Heart right ventricle (tissue), 16 donors: Measurements from ENCODE around the gene NHSL2. TPM values are rescaled to one million over a fixed set of nuclear protein-coding genes. Genes with fewer than 3 reads are reported as not detected.
A peak's percentile ranks its signal among the peaks of the same experiment; 100 is the strongest.

Experiments used
- ATAC-seq, 8 donors: fragments of 200-7000 bp; cut with Tn5 transposase; one replicate each; pipeline ENCODE4 v1.9.1; 2020; ENCODE audit warnings: mild to moderate bottlenecking in 8 of 8, moderate library complexity in 8 of 8, moderate number of reproducible peaks in 1 of 8
- DNase-seq, 2 donors: peaks; one replicate each; pipeline ENCODE4 v3.0.0-alpha.2; 2020
- H3K27ac ChIP-seq, 10 donors: fragments of 200-600 bp; sonication (generic) in 2 of 10; one replicate each; pipeline versions ENCODE4 v1.5.0 to v1.8.0; 2020 to 2022; ENCODE audit warnings: mild to moderate bottlenecking in 3 of 10
- H3K27me3 ChIP-seq, 7 donors: fragments of 200-600 bp; one replicate each; pipeline ENCODE4 v1.8.0; 2021 to 2022; ENCODE audit warnings: mild to moderate bottlenecking in 2 of 7
- H3K36me3 ChIP-seq, 9 donors: fragments of 200-600 bp; sonication (generic) in 1 of 9; one replicate each; pipeline versions ENCODE4 v1.5.0 to v1.8.0; 2020 to 2022; ENCODE audit warnings: mild to moderate bottlenecking in 2 of 9
- H3K4me1 ChIP-seq, 9 donors: fragments of 200-600 bp; sonication (generic) in 1 of 9; one replicate each; pipeline versions ENCODE4 v1.5.0 to v1.8.0; 2020 to 2022; ENCODE audit warnings: mild to moderate bottlenecking in 4 of 9
- H3K4me3 ChIP-seq, 10 donors: fragments of 200-600 bp; sonication (generic) in 2 of 10; one replicate each; pipeline versions ENCODE4 v1.5.0 to v1.8.0; 2020 to 2022; ENCODE audit warnings: mild to moderate bottlenecking in 7 of 10, moderate library complexity in 2 of 10
- H3K9me3 ChIP-seq, 11 donors: fragments of 200-600 bp in 10 of 11; sonication (generic) in 2 of 11; one replicate each; pipeline versions ENCODE4 v1.5.0 to v1.8.0; 2013 to 2022; ENCODE audit warnings: mild to moderate bottlenecking in 2 of 11, control low read depth in 1 of 11, moderate library complexity in 1 of 11
- WGBS, 2 donors: extraction: QIAGEN DNeasy Blood & Tissue Kit; methylation state at CpG; one replicate each; pipeline ENCODE4 v1.1.7; 2013; ENCODE audit warnings: inconsistent platforms in 1 of 2; 5-methylcytosine and 5-hydroxymethylcytosine counted together
- intact Hi-C, 10 donors: fragments of 100-400 bp; cut with DNase I; formaldehyde crosslinking; loops; one replicate each; pipeline versions ENCODE4 v1.11.1 to v1.14.2; 2022
- polyA plus RNA-seq, 2 donors: library from polyadenylated mRNA; stranded (reverse); fragments of 200-250 nt; gene quantifications; one replicate each; pipeline ENCODE4 v1.2.3, GENCODE V29; 2013
- total RNA-seq, 10 donors: library from RNA; stranded (reverse); fragmentation: NEBNext Ultra II Directional in 3 of 10; extraction: Animal tissue kit (Norgen Biotek cat#: 25700) in 3 of 10; gene quantifications; one replicate each; pipeline versions ENCODE4 v1.2.1 to v1.2.4, GENCODE V29; 2021 to 2023
- TF ChIP-seq, protein P1 (sequence below), 9 donors: fragments of 200-600 bp; sonication (generic) in 2 of 9; IDR thresholded peaks; one replicate each; pipeline versions ENCODE4 v1.5.0 to v1.8.0; 2021 to 2022; ENCODE audit warnings: antibody characterized with exemption in 9 of 9, mild to moderate bottlenecking in 5 of 9, moderate library complexity in 1 of 9
- donor health status: Arrhythmogenic right ventricular cardiomyopathy.
- donor health status: ischemic (EF 13 %, LVEDD 7.1; RV severe dilation, severe dysfunction).
- donor health status: healthy with polysubstance abuse.
- donor health status: DM: no; HTN: yes; CAD: no.
- donor health status: DM: no; HTN: no; CAD: no.
- donor health status: ischemic (EF 25% LVEDD 6.9; RV normal size, moderate dysfunction).
- donor health status: ischemic (EF 25% LVEDD 5.7; RV mildly dilated, moderate dysfunction).
- donor health status: healthy.
- donor health status: DM: yes; HTN: yes; CAD: no.
- donor health status: Ischemic cardiomyopathy.
- donor health status: ischemic (EF 35%, LVEDD 5.7; RV mildly dilated, moderate dysfunction).
- donor health status: nonischemic (EF 11% LVEDD 7.7; RV severe dilation, severe dysfunction).
- donor health status: DM: yes; HTN: yes; CAD: no.
- donor health status: PGD.
- donor health status: ischemic (EF 29% LVEDD 5.4; RV normal size, mild dysfunction).
- donor health status: nonischemic (EF 23%, LVEDD 6.1; RV moderate dilation, normal function).

The NHSL2 gene
- total and polyA plus RNA-seq, 12 donors: 0.86 to 8.4 (median 6.2) TPM

DNA sequence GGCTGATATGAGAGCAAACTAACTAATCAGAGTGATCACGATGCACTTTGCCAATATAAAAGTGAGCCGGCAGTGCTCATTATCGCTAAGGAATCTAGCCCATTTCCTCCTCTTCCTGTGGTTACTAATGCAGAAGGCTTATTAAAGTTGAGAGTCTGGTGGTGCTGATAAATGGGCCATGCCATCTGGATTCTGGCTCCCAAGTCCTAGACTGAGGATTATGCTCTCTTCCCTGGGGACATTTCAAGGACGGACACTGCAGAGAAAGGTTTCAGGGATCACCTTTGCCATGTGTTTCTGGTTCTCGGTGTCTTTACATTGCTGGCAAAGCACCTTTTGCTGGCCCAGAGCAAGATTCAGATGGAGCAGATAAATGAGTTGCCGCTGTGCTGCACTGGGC lies 135.8 kb downstream of the NHSL2 start:
- intact Hi-C loops: no loop called here
- Histone ChIP-seq H3K9me3 (no peaks in the 10 kb centered on the region), H3K27ac (peak overlapping the region in 1 of 10 donors; percentile 43), H3K36me3 (no peaks in the 10 kb centered on the region), H3K4me3 (no peak overlapping the region), H3K27me3 (peaks cover 0 to 40% (median 0%) of the 10 kb centered on the region in 7 donors), H3K4me1 (peaks cover 0 to 38% (median 13%) of the 10 kb centered on the region in 9 donors)
- DNase-seq: no peak
- 48 to 59% methylated on average over 6 of the region's 6 CpGs for WGBS, 2 donors
- TF ChIP-seq, protein P1, sequence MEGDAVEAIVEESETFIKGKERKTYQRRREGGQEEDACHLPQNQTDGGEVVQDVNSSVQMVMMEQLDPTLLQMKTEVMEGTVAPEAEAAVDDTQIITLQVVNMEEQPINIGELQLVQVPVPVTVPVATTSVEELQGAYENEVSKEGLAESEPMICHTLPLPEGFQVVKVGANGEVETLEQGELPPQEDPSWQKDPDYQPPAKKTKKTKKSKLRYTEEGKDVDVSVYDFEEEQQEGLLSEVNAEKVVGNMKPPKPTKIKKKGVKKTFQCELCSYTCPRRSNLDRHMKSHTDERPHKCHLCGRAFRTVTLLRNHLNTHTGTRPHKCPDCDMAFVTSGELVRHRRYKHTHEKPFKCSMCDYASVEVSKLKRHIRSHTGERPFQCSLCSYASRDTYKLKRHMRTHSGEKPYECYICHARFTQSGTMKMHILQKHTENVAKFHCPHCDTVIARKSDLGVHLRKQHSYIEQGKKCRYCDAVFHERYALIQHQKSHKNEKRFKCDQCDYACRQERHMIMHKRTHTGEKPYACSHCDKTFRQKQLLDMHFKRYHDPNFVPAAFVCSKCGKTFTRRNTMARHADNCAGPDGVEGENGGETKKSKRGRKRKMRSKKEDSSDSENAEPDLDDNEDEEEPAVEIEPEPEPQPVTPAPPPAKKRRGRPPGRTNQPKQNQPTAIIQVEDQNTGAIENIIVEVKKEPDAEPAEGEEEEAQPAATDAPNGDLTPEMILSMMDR (IDR thresholded peaks at IDR 0.05): no peak
- peak in 1 of 8 donors; percentile 18 for ATAC-seq

DNA sequence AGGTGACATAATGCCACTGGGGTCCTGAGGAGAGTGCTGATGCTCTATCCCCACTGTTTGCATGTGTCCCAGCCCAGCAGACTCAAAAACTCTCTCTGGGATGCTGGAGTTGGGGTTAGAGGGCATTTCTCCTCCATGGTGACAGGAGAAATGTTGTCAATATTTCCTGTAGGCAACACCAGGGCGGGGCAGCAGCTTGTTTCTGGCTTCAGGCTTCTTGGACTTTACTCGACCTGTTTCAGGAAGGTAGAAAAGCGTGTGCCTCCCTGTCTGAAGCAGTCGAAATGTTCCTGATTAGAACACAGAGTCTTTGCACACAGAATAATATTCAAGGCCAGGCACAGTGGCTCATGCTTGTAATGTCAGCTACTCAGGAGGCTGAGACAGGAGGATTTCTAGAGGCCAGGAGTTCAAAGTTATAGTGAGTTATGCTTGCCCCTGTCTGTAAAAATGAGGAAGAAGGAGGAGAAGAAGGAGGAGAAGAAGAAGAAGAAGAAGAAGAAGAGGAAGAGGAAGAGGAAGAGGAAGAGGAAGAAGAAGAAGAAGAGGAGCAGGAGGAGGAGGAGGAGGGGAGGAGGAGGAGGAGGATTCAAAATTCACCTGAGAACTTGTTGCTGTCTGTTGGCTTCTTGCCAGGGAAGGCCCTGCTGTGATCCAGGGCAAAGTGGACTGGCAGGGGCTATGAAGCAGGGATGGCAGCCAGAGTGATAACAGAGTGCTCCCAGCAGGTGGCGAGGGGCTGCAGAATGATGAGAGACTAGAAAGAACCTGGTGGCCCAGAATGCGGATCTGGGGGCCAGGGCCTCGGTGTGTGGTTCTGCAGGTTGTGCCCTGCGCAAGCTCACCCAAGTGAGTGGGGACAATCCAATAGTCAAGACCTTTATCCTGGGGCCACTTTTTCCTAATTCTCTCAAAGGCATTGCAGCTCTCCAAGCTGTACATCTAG lies 138.1 kb downstream of the NHSL2 start:
- H3K27me3 ChIP-seq: peaks cover 0 to 37% (median 0%) of the 10 kb centered on the region in 7 donors
- TF ChIP-seq, protein P1 (IDR thresholded peaks at IDR 0.05): no peak
- DNase-seq (no peak), ATAC-seq (no peak)
- H3K4me3 ChIP-seq: no peak overlapping the region
- WGBS, 2 donors: 83 to 89% methylated on average over 8 of the region's 8 CpGs
- no peaks in the 10 kb centered on the region for H3K36me3 ChIP-seq
- H3K4me1 ChIP-seq: peaks cover 0 to 20% (median 13%) of the 10 kb centered on the region in 9 donors
- intact Hi-C loops: no loop called here
- peak overlapping the region in 1 of 10 donors; percentile 3 for H3K27ac ChIP-seq
- no peaks in the 10 kb centered on the region for H3K9me3 ChIP-seq

DNA sequence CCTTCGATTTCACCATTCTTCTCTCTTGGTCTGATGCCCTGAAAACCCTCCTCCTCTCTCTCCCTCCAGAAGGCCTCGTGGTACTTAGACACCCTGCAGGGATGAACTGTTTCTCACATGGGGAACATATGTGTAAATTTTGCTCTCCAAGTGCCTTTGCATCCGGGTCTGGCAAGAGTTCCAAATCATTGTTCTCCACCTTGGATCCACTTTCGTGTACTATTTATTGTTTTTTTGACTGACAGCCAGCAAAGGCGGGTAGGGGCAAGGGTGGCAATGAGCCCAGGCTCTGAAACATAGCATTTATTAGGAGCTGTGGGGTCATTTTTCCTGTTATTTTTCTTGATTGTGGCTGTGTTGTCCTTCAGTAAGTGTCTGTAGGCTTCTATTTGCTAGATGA lies 139.4 kb downstream of the NHSL2 start:
- intact Hi-C loops: no loop called here
- Histone ChIP-seq H3K4me3 (no peak overlapping the region), H3K27me3 (peaks cover 0 to 45% (median 0%) of the 10 kb centered on the region in 7 donors), H3K36me3 (no peaks in the 10 kb centered on the region), H3K4me1 (peaks cover 0 to 19% (median 13%) of the 10 kb centered on the region in 9 donors), H3K9me3 (no peaks in the 10 kb centered on the region), H3K27ac (no peak overlapping the region)
- 57 to 59% methylated on average over 5 of the region's 5 CpGs for WGBS, 2 donors
- TF ChIP-seq, protein P1 (IDR thresholded peaks at IDR 0.05): no peak
- DNase-seq: no peak
- ATAC-seq: no peak

DNA sequence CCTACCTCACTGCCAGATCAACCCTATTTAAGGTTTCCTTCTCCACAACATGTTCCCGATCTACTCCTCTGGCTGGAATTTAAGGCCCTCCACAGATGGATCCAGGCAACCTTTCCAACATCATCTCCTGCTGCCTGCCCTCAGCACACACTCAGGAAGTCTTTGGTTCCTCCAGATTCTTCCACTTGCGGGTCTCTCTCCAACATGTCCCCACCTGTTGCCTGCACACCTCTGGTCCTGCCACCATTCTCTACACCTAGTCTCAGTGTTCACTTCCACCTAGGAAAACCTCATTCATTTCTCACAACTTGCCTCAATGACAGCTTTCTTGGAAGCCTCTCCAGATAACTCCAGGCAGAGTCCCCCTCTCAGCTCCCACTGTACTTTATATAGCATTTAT lies 140.9 kb downstream of the NHSL2 start:
- H3K27ac ChIP-seq: no peak overlapping the region
- no peak for DNase-seq
- H3K4me1 ChIP-seq: peaks cover 0 to 4% (median under 1%) of the 10 kb centered on the region in 9 donors
- no peaks in the 10 kb centered on the region for H3K9me3 ChIP-seq
- no peak for ATAC-seq
- peaks cover 0 to 57% (median 0%) of the 10 kb centered on the region in 7 donors for H3K27me3 ChIP-seq
- H3K36me3 ChIP-seq: no peaks in the 10 kb centered on the region
- intact Hi-C loops: no loop called here
- TF ChIP-seq, protein P1 (IDR thresholded peaks at IDR 0.05): no peak
- 93 to 100% methylated on average over 2 of the region's 2 CpGs for WGBS, 2 donors
- no peak overlapping the region for H3K4me3 ChIP-seq
